RCC 7860 (cell line): ENCODE measurements around the gene ENOX1.

ENCODE experiments used
- DNase-seq: peaks from one replicate; pipeline ENCODE4 v3.0.0-alpha.2; 2015; ENCODE audit warnings: low spot score
- FAIRE-seq: peaks from 2 replicates; lab custom pipeline; 2012; peaks lifted over from hg19 to GRCh38; lab: Jason Lieb, UNC

Gene ENOX1

GRCh38 chr13:43492745-43493144 lies 294.0 kb downstream of the ENOX1 start:
- DNase-seq (no peak), FAIRE-seq (no peak)

GRCh38 chr13:43492311-43492710 lies 294.5 kb downstream of the ENOX1 start:
- DNase-seq (no peak), FAIRE-seq (no peak)

GRCh38 chr13:43489233-43489632 lies 297.5 kb downstream of the ENOX1 start:
- FAIRE-seq (no peak), DNase-seq (no peak)

- no peak for FAIRE-seq
- DNase-seq: no peak
Measured at GRCh38 chr13:43487885-43488284, 298.9 kb downstream of the ENOX1 start.

GRCh38 chr13:43487461-43487860 lies 299.3 kb downstream of the ENOX1 start:
- FAIRE-seq: no peak
- DNase-seq: no peak

GRCh38 chr13:43484432-43485225 lies 302.1 kb downstream of the ENOX1 start:
- DNase-seq (no peak), FAIRE-seq (no peak)

GRCh38 chr13:43483930-43484329 lies 302.8 kb downstream of the ENOX1 start:
- DNase-seq (no peak), FAIRE-seq (no peak)

- no peak for DNase-seq
Measured at GRCh38 chr13:43482641-43483040, 304.1 kb downstream of the ENOX1 start.

GRCh38 chr13:43482026-43482425 lies 304.7 kb downstream of the ENOX1 start:
- FAIRE-seq: no peak
- no peak for DNase-seq

More at GRCh38 chr13:43482641-43483040, 304.1 kb downstream of the ENOX1 start:
- FAIRE-seq: no peak

GRCh38 chr13:43478902-43479301 lies 307.9 kb downstream of the ENOX1 start:
- DNase-seq (no peak), FAIRE-seq (no peak)

GRCh38 chr13:43478211-43478610 lies 308.6 kb downstream of the ENOX1 start:
- FAIRE-seq (no peak), DNase-seq (no peak)

GRCh38 chr13:43475140-43475539 lies 311.6 kb downstream of the ENOX1 start:
- FAIRE-seq: no peak

GRCh38 chr13:43473437-43473836 lies 313.3 kb downstream of the ENOX1 start:
- FAIRE-seq (no peak), DNase-seq (no peak)

More at GRCh38 chr13:43475140-43475539, 311.6 kb downstream of the ENOX1 start:
- no peak for DNase-seq

- FAIRE-seq: no peak
- no peak for DNase-seq
Measured at GRCh38 chr13:43472980-43473379, 313.8 kb downstream of the ENOX1 start.

GRCh38 chr13:43472339-43472738 lies 314.4 kb downstream of the ENOX1 start:
- FAIRE-seq: no peak
- DNase-seq: no peak

- no peak for FAIRE-seq
- DNase-seq: no peak
Measured at GRCh38 chr13:43470610-43471009, 316.2 kb downstream of the ENOX1 start.

GRCh38 chr13:43469791-43470190 lies 317.0 kb downstream of the ENOX1 start:
- FAIRE-seq: no peak

GRCh38 chr13:43464578-43465264 lies 322.1 kb downstream of the ENOX1 start:
- DNase-seq (no peak), FAIRE-seq (no peak)

More at GRCh38 chr13:43469791-43470190, 317.0 kb downstream of the ENOX1 start:
- no peak for DNase-seq

GRCh38 chr13:43448605-43449336 lies 338.0 kb downstream of the ENOX1 start:
- FAIRE-seq (no peak), DNase-seq (no peak)

GRCh38 chr13:43446126-43446525 lies 340.6 kb downstream of the ENOX1 start:
- DNase-seq (no peak), FAIRE-seq (no peak)

GRCh38 chr13:43445668-43446067 lies 341.1 kb downstream of the ENOX1 start:
- no peak for FAIRE-seq

More at GRCh38 chr13:43445668-43446067, 341.1 kb downstream of the ENOX1 start:
- DNase-seq: no peak
